Natural killer cell (primary cell): ENCODE results near the gene SMAD2. TPM values are rescaled to one million over a fixed set of nuclear protein-coding genes. Genes with fewer than 3 reads are reported as not detected.

Experiments
- ATAC-seq, 3 donors: fragments of 150-1000 bp in 2 of 3; fragments of 200-7000 bp in 1 of 3; cut with Tn5 transposase; 1 replicate in 1 of 3; 2 replicates in 2 of 3; pipeline ENCODE4 v1.10.0; 2021; ENCODE audit warnings: mild to moderate bottlenecking in 2 of 3, moderate library complexity in 2 of 3
- DNase-seq, 2 donors: peaks; one replicate each; pipeline versions ENCODE4 v3.0.0 to v3.0.0-alpha.2; 2013 to 2021; ENCODE audit warnings: mixed read lengths in 1 of 2
- H3K27ac ChIP-seq: one replicate; pipeline ENCODE4 v1.5.1; 2013; ENCODE audit warnings: mild to moderate bottlenecking, low read length
- H3K27me3 ChIP-seq: one replicate; pipeline ENCODE4 v1.6.1; 2013; ENCODE audit warnings: low read length; ENCODE audit not compliant: control insufficient read depth, insufficient read depth
- H3K36me3 ChIP-seq: one replicate; pipeline ENCODE4 v1.6.1; 2013; ENCODE audit warnings: low read length; ENCODE audit not compliant: control insufficient read depth, insufficient read depth
- H3K4me1 ChIP-seq: one replicate; pipeline ENCODE4 v1.6.1; 2013; ENCODE audit warnings: low read length; ENCODE audit not compliant: control insufficient read depth, insufficient read depth
- H3K4me3 ChIP-seq: one replicate; pipeline ENCODE4 v1.5.1; 2013; ENCODE audit warnings: low read length
- H3K9me3 ChIP-seq: one replicate; pipeline ENCODE4 v1.6.1; 2013; ENCODE audit warnings: low read length; ENCODE audit not compliant: control insufficient read depth, insufficient read depth
- H3K27ac Mint-ChIP-seq, 2 donors: one replicate each; pipeline ENCODE4 v1.8.0; 2022; ENCODE audit warnings: mild to moderate bottlenecking in 2 of 2, mixed read lengths in 2 of 2, moderate library complexity in 1 of 2
- H3K27me3 Mint-ChIP-seq, 2 donors: one replicate each; pipeline ENCODE4 v1.8.0; 2022; ENCODE audit warnings: low read depth in 2 of 2, mixed read lengths in 2 of 2
- H3K36me3 Mint-ChIP-seq: one replicate; pipeline ENCODE4 v1.8.0; 2022; ENCODE audit warnings: mixed read lengths
- H3K4me1 Mint-ChIP-seq, 2 donors: one replicate each; pipeline ENCODE4 v1.8.0; 2022; ENCODE audit warnings: mixed read lengths in 2 of 2
- H3K4me3 Mint-ChIP-seq: one replicate; pipeline ENCODE4 v1.8.0; 2022; ENCODE audit warnings: mild to moderate bottlenecking, moderate library complexity, mixed read lengths
- H3K9me3 Mint-ChIP-seq, 2 donors: one replicate each; pipeline ENCODE4 v1.8.0; 2022; ENCODE audit warnings: mixed read lengths in 2 of 2
- WGBS: methylation state at CpG from one replicate; pipeline ENCODE4 v1.1.7; 2013; ENCODE audit warnings: missing lambda C conversion rate; ENCODE audit not compliant: insufficient coverage; 5-methylcytosine and 5-hydroxymethylcytosine counted together
- intact Hi-C: fragments of 100-400 bp; cut with micrococcal nuclease; formaldehyde crosslinking; loops from one replicate; pipeline ENCODE4 v1.14.2; 2022
- total RNA-seq, 4 donors: library from RNA; stranded (reverse); fragments of 120-200 nt in 1 of 4; gene quantifications; one replicate each; pipeline versions ENCODE4 v1.2.3 to v1.2.4, GENCODE V29; 2013 to 2022
- TF ChIP-seq, protein P1 (sequence below): fragments of 200-600 bp; IDR thresholded peaks from one replicate; pipeline ENCODE4 v1.8.0; 2022; ENCODE audit warnings: antibody characterized with exemption

Gene SMAD2
- total RNA-seq, 3 donors from 2014 or later (not counting 1 experiment from before 2014, with no cell fraction given), result 138 to 160 (median 148) TPM

DNA sequence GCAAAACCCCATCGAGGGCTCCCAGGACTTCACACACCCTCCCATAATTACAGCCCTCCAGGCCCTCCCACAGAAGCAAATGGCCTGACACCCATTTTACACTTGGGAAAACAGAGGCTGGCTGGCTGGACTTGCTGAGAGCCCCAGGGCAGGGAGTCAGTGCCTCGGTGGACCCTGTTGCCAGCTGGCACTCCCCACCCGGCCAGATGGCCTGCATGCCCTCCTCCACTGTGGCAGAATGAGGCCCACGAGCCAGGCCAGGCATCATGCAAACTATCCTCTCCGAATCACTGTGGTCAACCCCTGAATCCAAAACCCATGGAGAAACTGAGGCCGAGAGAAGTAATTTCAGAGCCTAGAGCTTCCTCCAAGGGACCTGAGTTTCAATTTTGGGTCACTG is 129.7 kb downstream of the SMAD2 start:
- Mint-ChIP-seq H3K9me3 (no peaks in the 10 kb centered on the region), H3K27me3 (no peaks in the 10 kb centered on the region), H3K4me3 (no peak overlapping the region), H3K4me1 (no peaks in the 10 kb centered on the region), H3K36me3 (no peaks in the 10 kb centered on the region), H3K27ac (no peak overlapping the region)
- ATAC-seq (no peak), DNase-seq (no peak)
- WGBS, result 84% methylated on average over 6 of the region's 6 CpGs
- no peaks in the 10 kb centered on the region for H3K36me3 ChIP-seq
- no peaks in the 10 kb centered on the region for H3K9me3 ChIP-seq
- no peak overlapping the region for H3K27ac ChIP-seq
- intact Hi-C loops, result no loop called here
- H3K4me1 ChIP-seq, result no peaks in the 10 kb centered on the region
- H3K4me3 ChIP-seq, result no peak overlapping the region
- no peaks in the 10 kb centered on the region for H3K27me3 ChIP-seq
- TF ChIP-seq, protein P1, sequence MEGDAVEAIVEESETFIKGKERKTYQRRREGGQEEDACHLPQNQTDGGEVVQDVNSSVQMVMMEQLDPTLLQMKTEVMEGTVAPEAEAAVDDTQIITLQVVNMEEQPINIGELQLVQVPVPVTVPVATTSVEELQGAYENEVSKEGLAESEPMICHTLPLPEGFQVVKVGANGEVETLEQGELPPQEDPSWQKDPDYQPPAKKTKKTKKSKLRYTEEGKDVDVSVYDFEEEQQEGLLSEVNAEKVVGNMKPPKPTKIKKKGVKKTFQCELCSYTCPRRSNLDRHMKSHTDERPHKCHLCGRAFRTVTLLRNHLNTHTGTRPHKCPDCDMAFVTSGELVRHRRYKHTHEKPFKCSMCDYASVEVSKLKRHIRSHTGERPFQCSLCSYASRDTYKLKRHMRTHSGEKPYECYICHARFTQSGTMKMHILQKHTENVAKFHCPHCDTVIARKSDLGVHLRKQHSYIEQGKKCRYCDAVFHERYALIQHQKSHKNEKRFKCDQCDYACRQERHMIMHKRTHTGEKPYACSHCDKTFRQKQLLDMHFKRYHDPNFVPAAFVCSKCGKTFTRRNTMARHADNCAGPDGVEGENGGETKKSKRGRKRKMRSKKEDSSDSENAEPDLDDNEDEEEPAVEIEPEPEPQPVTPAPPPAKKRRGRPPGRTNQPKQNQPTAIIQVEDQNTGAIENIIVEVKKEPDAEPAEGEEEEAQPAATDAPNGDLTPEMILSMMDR, result no peak

DNA sequence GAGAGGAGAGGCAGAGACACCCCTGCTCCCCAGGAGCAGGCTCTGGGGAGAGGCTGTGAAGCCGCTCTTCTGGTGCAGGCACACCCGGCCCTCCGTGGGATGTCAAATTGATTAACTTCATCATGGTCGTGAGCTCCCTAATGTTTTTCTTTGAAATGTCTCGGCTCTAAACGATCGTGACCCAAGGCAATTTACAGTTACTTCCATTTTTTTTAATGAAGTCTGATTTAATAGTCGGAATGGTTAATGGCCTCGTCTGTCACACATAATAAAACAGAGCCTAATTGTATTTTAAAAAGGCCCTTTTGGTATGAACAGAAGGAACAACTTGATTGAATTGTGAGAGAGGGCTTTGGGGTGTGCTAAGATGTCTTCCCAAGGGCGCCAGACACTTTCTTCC is 130.2 kb downstream of the SMAD2 start:
- TF ChIP-seq, protein P1, result no peak
- Histone ChIP-seq H3K27me3 (no peaks in the 10 kb centered on the region), H3K4me1 (no peaks in the 10 kb centered on the region), H3K4me3 (no peak overlapping the region), H3K27ac (no peak overlapping the region), H3K9me3 (no peaks in the 10 kb centered on the region), H3K36me3 (no peaks in the 10 kb centered on the region)
- intact Hi-C loops, result no loop called here
- WGBS, result 90% methylated on average over 8 of the region's 10 CpGs
- H3K27me3 Mint-ChIP-seq, result peaks cover 0 to 3% of the 10 kb centered on the region in 2 donors
- DNase-seq (no peak), ATAC-seq (no peak)
- H3K9me3 Mint-ChIP-seq, result no peaks in the 10 kb centered on the region
- no peaks in the 10 kb centered on the region for H3K4me1 Mint-ChIP-seq
- no peak overlapping the region for H3K4me3 Mint-ChIP-seq
- H3K27ac Mint-ChIP-seq, result no peak overlapping the region
- H3K36me3 Mint-ChIP-seq, result no peaks in the 10 kb centered on the region

DNA sequence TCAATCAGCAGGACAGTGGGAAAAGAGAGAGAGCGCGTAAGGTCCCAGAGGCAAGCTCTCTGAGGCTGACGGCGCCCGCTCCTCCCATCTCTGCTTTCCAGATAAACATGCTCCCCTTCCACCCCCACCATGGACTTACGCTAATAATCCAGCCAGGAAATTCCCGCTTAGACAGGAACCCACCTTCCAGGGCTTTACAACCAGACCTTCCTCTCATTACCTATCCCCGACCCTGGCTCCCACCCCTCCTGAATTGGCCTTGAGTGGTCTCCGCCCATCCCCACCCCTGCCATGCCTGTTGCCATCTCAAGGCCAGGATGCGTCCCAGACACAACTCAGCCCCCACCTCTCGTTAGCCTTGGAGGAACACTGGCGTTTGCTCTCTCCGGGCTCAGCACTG is 131.1 kb downstream of the SMAD2 start:
- H3K36me3 Mint-ChIP-seq, result no peaks in the 10 kb centered on the region
- WGBS, result 90% methylated on average over 13 of the region's 13 CpGs

DNA sequence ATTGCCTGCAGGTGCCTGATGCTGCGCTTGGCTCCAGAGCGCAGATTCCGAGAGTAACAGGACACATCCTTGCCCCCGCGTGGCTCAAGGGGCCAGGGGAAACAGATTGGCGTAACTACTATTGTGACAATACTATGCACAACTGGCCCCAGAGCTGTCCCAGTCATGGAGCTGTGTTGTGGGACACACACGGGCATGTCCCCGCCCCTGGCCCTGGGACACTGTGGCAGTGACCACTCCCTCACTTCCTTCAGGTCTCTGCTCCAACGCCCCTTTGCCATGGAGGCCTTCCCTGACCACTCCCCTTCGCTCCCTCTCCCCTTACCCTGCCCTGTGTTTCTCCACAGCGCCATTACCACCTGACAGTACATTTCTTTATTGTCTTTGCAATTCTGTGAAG is 132.1 kb downstream of the SMAD2 start:
- 89% methylated on average over 11 of the region's 11 CpGs for WGBS
- intact Hi-C loops, result no loop called here
- TF ChIP-seq, protein P1, result no peak
- DNase-seq (no peak), ATAC-seq (no peak)
- no peak overlapping the region for H3K27ac Mint-ChIP-seq
- Histone ChIP-seq H3K27me3 (no peaks in the 10 kb centered on the region), H3K9me3 (no peaks in the 10 kb centered on the region), H3K4me1 (no peaks in the 10 kb centered on the region), H3K36me3 (no peaks in the 10 kb centered on the region), H3K4me3 (no peak overlapping the region), H3K27ac (no peak overlapping the region)
- no peaks in the 10 kb centered on the region for H3K36me3 Mint-ChIP-seq
- H3K4me3 Mint-ChIP-seq, result no peak overlapping the region
- peaks cover 0 to 5% of the 10 kb centered on the region in 2 donors for H3K4me1 Mint-ChIP-seq
- H3K9me3 Mint-ChIP-seq, result no peaks in the 10 kb centered on the region
- H3K27me3 Mint-ChIP-seq, result peaks cover 0 to 10% of the 10 kb centered on the region in 2 donors

More for the DNA sequence above, 131.1 kb downstream of the SMAD2 start:
- H3K27ac Mint-ChIP-seq, result no peak overlapping the region
- Histone ChIP-seq H3K4me1 (no peaks in the 10 kb centered on the region), H3K36me3 (no peaks in the 10 kb centered on the region), H3K27me3 (no peaks in the 10 kb centered on the region), H3K9me3 (no peaks in the 10 kb centered on the region), H3K27ac (no peak overlapping the region), H3K4me3 (no peak overlapping the region)
- peaks cover 0 to 3% of the 10 kb centered on the region in 2 donors for H3K27me3 Mint-ChIP-seq
- DNase-seq, result no peak
- TF ChIP-seq, protein P1, result no peak
- H3K4me1 Mint-ChIP-seq, result no peaks in the 10 kb centered on the region
- intact Hi-C loops, result no loop called here
- no peak for ATAC-seq
- no peak overlapping the region for H3K4me3 Mint-ChIP-seq
- no peaks in the 10 kb centered on the region for H3K9me3 Mint-ChIP-seq
